22Rv1 (cell line): ENCODE measurements around the gene HSD17B1.

Source experiments
- ZFX ChIP-seq: fragments of 450-650 bp; IDR thresholded peaks from 2 replicates; pipeline ENCODE4 v1.6.1; 2017; ENCODE audit warnings: antibody characterized with exemption, borderline replicate concordance
- TF ChIP-seq, protein P1 (sequence below): fragments of 450-650 bp; IDR thresholded peaks from 2 replicates; pipeline ENCODE4 v1.5.1; 2017; ENCODE audit warnings: mild to moderate bottlenecking

DNA sequence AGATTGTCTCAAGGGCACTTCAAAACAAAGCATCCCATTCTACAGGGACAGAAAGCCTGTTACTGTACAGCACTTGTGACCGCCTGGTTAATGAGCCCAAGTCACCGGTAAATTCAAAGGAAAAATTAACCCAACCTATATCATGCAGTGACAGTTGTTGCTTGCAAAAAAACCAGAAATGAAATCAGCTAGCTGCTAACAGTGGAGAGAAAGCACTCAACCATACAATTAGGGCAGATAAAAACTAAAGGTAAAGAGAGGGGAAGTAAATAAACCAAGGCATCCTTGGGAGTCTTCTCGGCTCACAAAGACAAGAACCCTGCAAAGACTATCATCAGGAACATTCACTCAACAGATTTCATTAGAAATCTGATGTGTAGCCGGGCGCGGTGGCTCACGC, 50.6 kb downstream of the HSD17B1 start:
- TF ChIP-seq, protein P1, sequence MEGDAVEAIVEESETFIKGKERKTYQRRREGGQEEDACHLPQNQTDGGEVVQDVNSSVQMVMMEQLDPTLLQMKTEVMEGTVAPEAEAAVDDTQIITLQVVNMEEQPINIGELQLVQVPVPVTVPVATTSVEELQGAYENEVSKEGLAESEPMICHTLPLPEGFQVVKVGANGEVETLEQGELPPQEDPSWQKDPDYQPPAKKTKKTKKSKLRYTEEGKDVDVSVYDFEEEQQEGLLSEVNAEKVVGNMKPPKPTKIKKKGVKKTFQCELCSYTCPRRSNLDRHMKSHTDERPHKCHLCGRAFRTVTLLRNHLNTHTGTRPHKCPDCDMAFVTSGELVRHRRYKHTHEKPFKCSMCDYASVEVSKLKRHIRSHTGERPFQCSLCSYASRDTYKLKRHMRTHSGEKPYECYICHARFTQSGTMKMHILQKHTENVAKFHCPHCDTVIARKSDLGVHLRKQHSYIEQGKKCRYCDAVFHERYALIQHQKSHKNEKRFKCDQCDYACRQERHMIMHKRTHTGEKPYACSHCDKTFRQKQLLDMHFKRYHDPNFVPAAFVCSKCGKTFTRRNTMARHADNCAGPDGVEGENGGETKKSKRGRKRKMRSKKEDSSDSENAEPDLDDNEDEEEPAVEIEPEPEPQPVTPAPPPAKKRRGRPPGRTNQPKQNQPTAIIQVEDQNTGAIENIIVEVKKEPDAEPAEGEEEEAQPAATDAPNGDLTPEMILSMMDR: no peak
- TF ChIP-seq ZFX: no peak
